GM23338 (cell line): ENCODE results near the gene USP24. TPM values are rescaled to one million over a fixed set of nuclear protein-coding genes. Genes with fewer than 3 reads are reported as not detected.
"Not testable (repeated sequence)": the region's sequence is repeated elsewhere in the genome, so short reads cannot be mapped to it uniquely, and the experiment has no call there.

Experiments used
- ATAC-seq: fragments of 200-7000 bp; cut with Tn5 transposase; 3 replicates; pipeline ENCODE4 v1.9.1; 2020
- DNase-seq: peaks from one replicate; pipeline ENCODE4 v3.0.0-alpha.2; 2015; ENCODE audit warnings: low spot score
- H2AFZ ChIP-seq: fragments of 200-600 bp; sonication (generic); 2 replicates; pipeline ENCODE4 v1.8.0; 2016; ENCODE audit warnings: antibody characterized with exemption, mild to moderate bottlenecking, moderate library complexity
- H3F3A ChIP-seq: fragments of 200-600 bp; sonication (generic); replicated peaks from 2 replicates; pipeline ENCODE4 v1.8.0; 2017; ENCODE audit warnings: antibody characterized with exemption, mixed run types, low read depth
- H3K27ac ChIP-seq: fragments of 200-600 bp; sonication (generic); 2 replicates; pipeline ENCODE4 v1.6.1; 2016; ENCODE audit warnings: low read depth
- H3K27me3 ChIP-seq: fragments of 200-600 bp; sonication (generic); 2 replicates; pipeline ENCODE4 v1.8.0; 2016; ENCODE audit warnings: mild to moderate bottlenecking, mixed run types, moderate library complexity; ENCODE audit not compliant: insufficient read depth
- H3K36me3 ChIP-seq: fragments of 200-600 bp; sonication (generic); 2 replicates; pipeline ENCODE4 v1.8.0; 2016; ENCODE audit warnings: mild to moderate bottlenecking; ENCODE audit not compliant: insufficient read depth
- H3K4me1 ChIP-seq: fragments of 200-600 bp; sonication (generic); 2 replicates; pipeline ENCODE4 v1.8.0; 2016; ENCODE audit warnings: mild to moderate bottlenecking, moderate library complexity; ENCODE audit not compliant: insufficient read depth
- H3K4me2 ChIP-seq: fragments of 200-600 bp; sonication (generic); 2 replicates; pipeline ENCODE4 v1.7.1; 2017; ENCODE audit warnings: mixed run types
- H3K4me3 ChIP-seq: fragments of 200-600 bp; sonication (generic); 2 replicates; pipeline ENCODE4 v1.6.1; 2016; ENCODE audit warnings: mixed run types
- H3K79me2 ChIP-seq: fragments of 200-600 bp; sonication (generic); replicated peaks from 2 replicates; pipeline ENCODE4 v1.8.0; 2017; ENCODE audit warnings: mild to moderate bottlenecking; ENCODE audit not compliant: insufficient read depth
- H3K9me2 ChIP-seq: fragments of 200-600 bp; sonication (generic); 2 replicates; pipeline ENCODE4 v1.8.0; 2017; ENCODE audit not compliant: insufficient read depth
- H4K20me1 ChIP-seq: fragments of 200-600 bp; sonication (generic); replicated peaks from 2 replicates; pipeline ENCODE4 v1.8.0; 2017; ENCODE audit warnings: mild to moderate bottlenecking; ENCODE audit not compliant: insufficient read depth
- H3K27ac Mint-ChIP-seq: 2 replicates; pipeline ENCODE4 v1.8.0; 2020; ENCODE audit warnings: inconsistent platforms, mild to moderate bottlenecking, moderate library complexity, mixed read lengths
- H3K27me3 Mint-ChIP-seq: 3 replicates; pipeline ENCODE4 v1.8.0; 2022; ENCODE audit warnings: low read depth, mild to moderate bottlenecking, moderate library complexity, mixed read lengths, inconsistent platforms; ENCODE audit not compliant: insufficient read depth, poor library complexity
- H3K36me3 Mint-ChIP-seq: 3 replicates; pipeline ENCODE4 v1.8.0; 2021; ENCODE audit warnings: low read depth, mild to moderate bottlenecking, inconsistent platforms, moderate library complexity, mixed read lengths
- H3K4me1 Mint-ChIP-seq: 3 replicates; pipeline ENCODE4 v1.8.0; 2020; ENCODE audit warnings: mild to moderate bottlenecking, inconsistent platforms, mixed read lengths
- H3K4me3 Mint-ChIP-seq: 3 replicates; pipeline ENCODE4 v1.8.0; 2021; ENCODE audit warnings: moderate library complexity, mild to moderate bottlenecking, inconsistent platforms, mixed read lengths
- H3K9me3 Mint-ChIP-seq: 3 replicates; pipeline ENCODE4 v1.8.0; 2020; ENCODE audit warnings: moderate library complexity, mild to moderate bottlenecking, inconsistent platforms, mixed read lengths
- CREB1 ChIP-seq: fragments of 250-450 bp; sonication (Bioruptor Pico); IDR thresholded peaks from 2 replicates; pipeline ENCODE4 v1.5.0; 2020; ENCODE audit warnings: low read depth, mild to moderate bottlenecking, moderate library complexity
- ETS1 ChIP-seq: IDR thresholded peaks from 2 replicates; pipeline ENCODE4 v1.6.1; 2016; ENCODE audit warnings: antibody characterized with exemption
- EZH2 ChIP-seq: fragments of 200-600 bp; sonication (generic); IDR thresholded peaks from one replicate; pipeline ENCODE4 v1.8.0; 2017; ENCODE audit warnings: antibody characterized with exemption, mild to moderate bottlenecking, low read depth; ENCODE audit not compliant: unreplicated experiment
- EZH2phosphoT487 ChIP-seq: fragments of 200-600 bp; sonication (generic); IDR thresholded peaks from one replicate; pipeline ENCODE4 v1.8.1; 2018; ENCODE audit warnings: antibody characterized with exemption; ENCODE audit not compliant: unreplicated experiment
- JUNB ChIP-seq: IDR thresholded peaks from one replicate; pipeline ENCODE4 v1.6.1; 2016; ENCODE audit warnings: antibody characterized with exemption; ENCODE audit not compliant: unreplicated experiment
- NANOG ChIP-seq: IDR thresholded peaks from 2 replicates; pipeline ENCODE4 v1.6.1; 2016; ENCODE audit warnings: antibody characterized with exemption, borderline replicate concordance
- POLR2AphosphoS5 ChIP-seq: IDR thresholded peaks from 2 replicates; pipeline ENCODE4 v1.6.1; 2016; ENCODE audit warnings: antibody characterized with exemption, low read depth
- ZNF114 ChIP-seq: fragments of 250-450 bp; sonication (Bioruptor Pico); IDR thresholded peaks from 2 replicates; pipeline ENCODE4 v1.5.0; 2020; ENCODE audit warnings: mild to moderate bottlenecking, moderate library complexity
- ZNF331 ChIP-seq: fragments of 250-450 bp; sonication (Bioruptor Pico); IDR thresholded peaks from 2 replicates; pipeline ENCODE4 v1.5.0; 2020; ENCODE audit warnings: low read depth, mild to moderate bottlenecking, moderate library complexity
- polyA plus RNA-seq: library from polyadenylated mRNA; unstranded; fragments of >200 nt; fragmentation: Nextera tagmentation; extraction: Ambion mirVana; gene quantifications from 2 replicates; pipeline ENCODE4 v1.2.1, GENCODE V29; 2016
- total RNA-seq: library from RNA; depleted of rRNA; stranded (reverse); fragments of >200 nt; shearing (Covaris generic); gene quantifications from 2 replicates; pipeline ENCODE4 v1.2.3, GENCODE V29; 2014
- TF ChIP-seq, protein P1 (sequence below), 2 experiments: fragments of 200-600 bp in 1 of 2; sonication (generic) in 1 of 2; conservative IDR thresholded peaks; 2 replicates each; pipeline versions ENCODE4 v1.5.1 to v1.6.1; 2016 to 2017; ENCODE audit warnings: antibody characterized with exemption in 2 of 2, low read depth in 2 of 2, mild to moderate bottlenecking in 2 of 2, moderate library complexity in 1 of 2
- TF ChIP-seq, protein P2 (sequence below): IDR thresholded peaks from one replicate; pipeline ENCODE4 v1.6.1; 2018; ENCODE audit warnings: antibody characterized with exemption; ENCODE audit not compliant: unreplicated experiment

Gene USP24
- total and polyA plus RNA-seq, 2 experiments from 2014 or later, result 12.1 to 32.6 TPM

- no peak for TF ChIP-seq ETS1
- no peak for TF ChIP-seq ZNF114
- TF ChIP-seq, protein P1, sequence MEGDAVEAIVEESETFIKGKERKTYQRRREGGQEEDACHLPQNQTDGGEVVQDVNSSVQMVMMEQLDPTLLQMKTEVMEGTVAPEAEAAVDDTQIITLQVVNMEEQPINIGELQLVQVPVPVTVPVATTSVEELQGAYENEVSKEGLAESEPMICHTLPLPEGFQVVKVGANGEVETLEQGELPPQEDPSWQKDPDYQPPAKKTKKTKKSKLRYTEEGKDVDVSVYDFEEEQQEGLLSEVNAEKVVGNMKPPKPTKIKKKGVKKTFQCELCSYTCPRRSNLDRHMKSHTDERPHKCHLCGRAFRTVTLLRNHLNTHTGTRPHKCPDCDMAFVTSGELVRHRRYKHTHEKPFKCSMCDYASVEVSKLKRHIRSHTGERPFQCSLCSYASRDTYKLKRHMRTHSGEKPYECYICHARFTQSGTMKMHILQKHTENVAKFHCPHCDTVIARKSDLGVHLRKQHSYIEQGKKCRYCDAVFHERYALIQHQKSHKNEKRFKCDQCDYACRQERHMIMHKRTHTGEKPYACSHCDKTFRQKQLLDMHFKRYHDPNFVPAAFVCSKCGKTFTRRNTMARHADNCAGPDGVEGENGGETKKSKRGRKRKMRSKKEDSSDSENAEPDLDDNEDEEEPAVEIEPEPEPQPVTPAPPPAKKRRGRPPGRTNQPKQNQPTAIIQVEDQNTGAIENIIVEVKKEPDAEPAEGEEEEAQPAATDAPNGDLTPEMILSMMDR (conservative IDR thresholded peaks at IDR 0.05; ENCODE audit: low read depth in 2 of 2), result no peak
- TF ChIP-seq JUNB, result no peak
- no peak for TF ChIP-seq EZH2phosphoT487
- no peak for TF ChIP-seq ZNF331 (CRISPR knock-in tag)
These were observed 12.1 kb downstream of the USP24 start (continued) for GRCh38 chr1:55203064-55203463.

DNA sequence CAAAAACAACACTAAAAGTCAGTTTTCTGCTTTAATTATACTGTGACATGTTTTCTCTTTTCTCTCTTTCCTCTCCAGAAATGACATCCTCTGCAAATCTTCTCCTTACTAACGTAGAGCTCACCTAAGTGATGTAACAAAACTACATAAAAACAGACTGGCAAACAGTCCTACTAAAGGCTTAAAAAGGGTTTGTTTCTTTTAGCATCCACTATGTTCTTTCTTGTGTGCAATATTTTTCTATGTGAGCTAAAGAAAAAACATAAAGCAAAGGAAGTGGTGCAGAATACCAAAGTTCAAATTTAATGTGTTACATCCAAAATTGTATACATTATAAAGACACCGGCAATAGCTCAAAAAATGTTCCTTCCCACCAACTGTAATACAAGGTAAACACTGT is 14.5 kb downstream of the USP24 start:
- H3K4me1 ChIP-seq, result peaks cover 17% of the 10 kb centered on the region
- H4K20me1 ChIP-seq, result peaks cover 15% of the 10 kb centered on the region; the same call in 1 of the 2 replicates
- peaks cover 2% of the 10 kb centered on the region for H3K27me3 Mint-ChIP-seq
- 0 out of 2 replicates have a peak, but pooled peaks cover 5% of the 10 kb centered on the region for H3K36me3 ChIP-seq
- DNase-seq, result no peak
- peaks cover 23% of the 10 kb centered on the region for H3K4me1 Mint-ChIP-seq
- TF ChIP-seq JUNB (no peak), POLR2AphosphoS5 (no peak), ZNF331 (CRISPR knock-in tag) (no peak), EZH2phosphoT487 (no peak), ETS1 (no peak), ZNF114 (no peak), EZH2 (no peak), CREB1 (CRISPR knock-in tag) (no peak), NANOG (no peak)
- TF ChIP-seq, protein P2, sequence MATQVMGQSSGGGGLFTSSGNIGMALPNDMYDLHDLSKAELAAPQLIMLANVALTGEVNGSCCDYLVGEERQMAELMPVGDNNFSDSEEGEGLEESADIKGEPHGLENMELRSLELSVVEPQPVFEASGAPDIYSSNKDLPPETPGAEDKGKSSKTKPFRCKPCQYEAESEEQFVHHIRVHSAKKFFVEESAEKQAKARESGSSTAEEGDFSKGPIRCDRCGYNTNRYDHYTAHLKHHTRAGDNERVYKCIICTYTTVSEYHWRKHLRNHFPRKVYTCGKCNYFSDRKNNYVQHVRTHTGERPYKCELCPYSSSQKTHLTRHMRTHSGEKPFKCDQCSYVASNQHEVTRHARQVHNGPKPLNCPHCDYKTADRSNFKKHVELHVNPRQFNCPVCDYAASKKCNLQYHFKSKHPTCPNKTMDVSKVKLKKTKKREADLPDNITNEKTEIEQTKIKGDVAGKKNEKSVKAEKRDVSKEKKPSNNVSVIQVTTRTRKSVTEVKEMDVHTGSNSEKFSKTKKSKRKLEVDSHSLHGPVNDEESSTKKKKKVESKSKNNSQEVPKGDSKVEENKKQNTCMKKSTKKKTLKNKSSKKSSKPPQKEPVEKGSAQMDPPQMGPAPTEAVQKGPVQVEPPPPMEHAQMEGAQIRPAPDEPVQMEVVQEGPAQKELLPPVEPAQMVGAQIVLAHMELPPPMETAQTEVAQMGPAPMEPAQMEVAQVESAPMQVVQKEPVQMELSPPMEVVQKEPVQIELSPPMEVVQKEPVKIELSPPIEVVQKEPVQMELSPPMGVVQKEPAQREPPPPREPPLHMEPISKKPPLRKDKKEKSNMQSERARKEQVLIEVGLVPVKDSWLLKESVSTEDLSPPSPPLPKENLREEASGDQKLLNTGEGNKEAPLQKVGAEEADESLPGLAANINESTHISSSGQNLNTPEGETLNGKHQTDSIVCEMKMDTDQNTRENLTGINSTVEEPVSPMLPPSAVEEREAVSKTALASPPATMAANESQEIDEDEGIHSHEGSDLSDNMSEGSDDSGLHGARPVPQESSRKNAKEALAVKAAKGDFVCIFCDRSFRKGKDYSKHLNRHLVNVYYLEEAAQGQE, result no peak
- H3K36me3 Mint-ChIP-seq, result peaks cover 20% of the 10 kb centered on the region
- no peaks in the 10 kb centered on the region for H3F3A ChIP-seq
- H3K27ac Mint-ChIP-seq, result no peak overlapping the region
- H3K9me3 Mint-ChIP-seq, result no peaks in the 10 kb centered on the region; the same call in 2 of the 3 replicates
- no peak overlapping the region for H3K4me2 ChIP-seq
- no peak overlapping the region for H3K27ac ChIP-seq
- H3K79me2 ChIP-seq, result peaks cover 69% of the 10 kb centered on the region
- no peaks in the 10 kb centered on the region for H3K9me2 ChIP-seq
- ATAC-seq, result no peak
- no peaks in the 10 kb centered on the region for H3K27me3 ChIP-seq
- H2AFZ ChIP-seq, result no peak overlapping the region
- H3K4me3 Mint-ChIP-seq, result no peak overlapping the region
- no peak overlapping the region for H3K4me3 ChIP-seq

GRCh38 chr1:55199735-55200134 is 15.4 kb downstream of the USP24 start:
- not testable (repeated sequence) for H3K27ac Mint-ChIP-seq, H3F3A ChIP-seq, H3K9me3 Mint-ChIP-seq, H3K27me3 Mint-ChIP-seq, H3K36me3 ChIP-seq, ATAC-seq, H3K4me3 ChIP-seq, H3K4me3 Mint-ChIP-seq, H2AFZ ChIP-seq, DNase-seq, H3K9me2 ChIP-seq, H3K27ac ChIP-seq, H3K27me3 ChIP-seq, H3K4me2 ChIP-seq
- Mint-ChIP-seq H3K4me1 (peaks cover 23% of the 10 kb centered on the region), H3K36me3 (peaks cover 20% of the 10 kb centered on the region)
- H4K20me1 ChIP-seq, result peaks cover 13% of the 10 kb centered on the region
- H3K4me1 ChIP-seq, result peaks cover 17% of the 10 kb centered on the region
- H3K79me2 ChIP-seq, result peaks cover 69% of the 10 kb centered on the region
